ENCODE results near the gene RNASE12.
"Not testable (repeated sequence)": the region's sequence is repeated elsewhere in the genome, so short reads cannot be mapped to it uniquely, and the experiment has no call there.

The RNASE12 gene

GRCh38 chr14:20613094-20614037, 22.2 kb upstream of the RNASE12 start:
- peak; percentile 99 for DNase-seq

- no peak for DNase-seq
These were observed 21.2 kb upstream of the RNASE12 start for GRCh38 chr14:20612403-20612802.

- no peak for DNase-seq
These were observed 20.1 kb upstream of the RNASE12 start for GRCh38 chr14:20611277-20611676.

GRCh38 chr14:20610002-20610765, 19.0 kb upstream of the RNASE12 start:
- DNase-seq: peak; percentile 86

- DNase-seq: peak; percentile 89
These were observed 18.2 kb upstream of the RNASE12 start for GRCh38 chr14:20609215-20610001.

- no peak for DNase-seq
These were observed 17.4 kb upstream of the RNASE12 start for GRCh38 chr14:20608383-20609110.

GRCh38 chr14:20607617-20608016, 16.4 kb upstream of the RNASE12 start:
- no peak for DNase-seq

- no peak for DNase-seq
These were observed 15.7 kb upstream of the RNASE12 start for GRCh38 chr14:20606902-20607242.

GRCh38 chr14:20606190-20606901, 15.2 kb upstream of the RNASE12 start:
- DNase-seq: peak; percentile 22

- peak; percentile 93 for DNase-seq
These were observed 12.9 kb upstream of the RNASE12 start for GRCh38 chr14:20603813-20604690.

- no peak for DNase-seq
These were observed 11.4 kb upstream of the RNASE12 start for GRCh38 chr14:20602583-20602982.

GRCh38 chr14:20601522-20601921, 10.3 kb upstream of the RNASE12 start:
- DNase-seq: no peak

- no peak for DNase-seq
These were observed 5.9 kb upstream of the RNASE12 start for GRCh38 chr14:20597108-20597507.

GRCh38 chr14:20595726-20596125, 4.5 kb upstream of the RNASE12 start:
- DNase-seq: not testable (repeated sequence)

- DNase-seq: no peak
These were observed 1.4 kb upstream of the RNASE12 start for GRCh38 chr14:20592574-20592973.

GRCh38 chr14:20587489-20588154, 3.6 kb downstream of the RNASE12 start, which contains the start of gene RNASE11:
TSS of gene RNASE11 (minus strand) at chr14:20588001.
- no peak for DNase-seq

- no peak for DNase-seq
These were observed 7.3 kb downstream of the RNASE12 start for GRCh38 chr14:20583908-20584307.

- no peak for DNase-seq
These were observed 8.0 kb downstream of the RNASE12 start for GRCh38 chr14:20583142-20583541.

GRCh38 chr14:20580242-20580641, 10.9 kb downstream of the RNASE12 start:
- no peak for DNase-seq

Data from NCI-H1694 (cell line).